ENCODE data around the gene PFDN4.
"Not testable (repeated sequence)": the region's sequence is repeated elsewhere in the genome, so short reads cannot be mapped to it uniquely, and the experiment has no call there.

Gene PFDN4

DNA sequence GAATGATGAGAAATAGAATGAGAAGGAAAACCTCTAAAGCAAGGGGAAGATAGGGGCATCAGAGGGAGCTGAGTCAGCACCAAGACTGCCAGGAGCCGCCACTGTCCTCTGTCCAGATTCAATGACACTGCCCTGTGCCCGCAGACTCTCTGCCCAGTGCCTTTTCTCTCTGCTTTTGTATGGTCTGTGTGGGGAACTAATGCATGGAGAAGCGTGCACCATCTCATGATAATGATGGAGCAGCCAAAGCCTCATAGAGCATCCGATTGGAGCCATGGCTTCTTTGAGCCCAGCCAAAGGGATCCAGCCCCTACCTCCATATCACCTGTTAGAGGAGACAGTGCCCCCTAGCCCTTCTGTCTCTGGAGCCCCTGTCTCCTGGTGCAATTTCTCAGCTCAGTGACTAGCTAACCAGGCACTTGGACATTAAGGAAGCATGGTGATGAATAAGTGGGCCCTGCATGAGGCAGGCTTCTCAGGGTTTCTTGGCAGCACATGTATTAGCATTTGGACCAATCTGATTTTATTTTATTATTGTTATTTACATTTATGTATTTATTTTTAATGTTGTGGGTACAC is 6.5 kb upstream of the PFDN4 start:
- no peak for DNase-seq

DNA sequence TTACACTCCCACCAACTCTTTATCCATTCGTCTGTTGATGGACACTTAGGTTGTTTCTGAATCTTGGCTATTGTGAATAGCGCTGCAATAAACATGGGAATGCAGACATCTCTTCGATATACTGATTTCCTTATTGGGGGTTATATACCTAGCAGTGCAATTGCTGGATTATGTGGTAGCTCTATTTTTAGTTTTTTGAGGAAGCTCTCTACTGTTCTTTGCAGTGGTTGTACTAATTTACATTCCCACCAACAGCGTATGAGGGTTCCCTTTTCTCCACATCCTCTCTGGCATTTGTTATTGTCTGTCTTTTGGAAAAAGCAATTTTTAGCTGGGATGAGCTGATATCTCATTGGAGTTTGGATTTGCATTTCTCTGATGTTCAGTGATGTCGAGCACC is 4.6 kb upstream of the PFDN4 start:
- DNase-seq, result no peak

DNA sequence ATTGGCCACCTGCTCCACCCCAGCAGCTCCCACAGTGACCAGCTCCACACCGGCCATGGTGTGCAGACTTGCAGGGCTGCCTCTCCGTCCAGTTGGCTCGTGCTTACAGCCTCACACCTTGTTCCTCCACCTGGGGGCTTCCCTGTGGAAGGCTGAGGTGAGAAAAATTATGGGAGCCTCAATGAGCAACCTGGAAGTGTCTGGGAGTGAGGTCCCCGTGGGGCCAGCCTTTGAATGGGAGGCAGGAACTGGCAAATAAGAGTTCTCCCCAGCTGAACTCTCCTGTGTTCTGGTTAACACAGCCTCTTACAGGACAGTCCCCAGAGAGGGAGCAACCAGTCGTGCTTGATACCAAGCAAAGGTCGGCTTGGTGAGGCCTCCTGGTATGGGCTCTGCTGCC is 3.8 kb upstream of the PFDN4 start:
- no peak for DNase-seq

DNA sequence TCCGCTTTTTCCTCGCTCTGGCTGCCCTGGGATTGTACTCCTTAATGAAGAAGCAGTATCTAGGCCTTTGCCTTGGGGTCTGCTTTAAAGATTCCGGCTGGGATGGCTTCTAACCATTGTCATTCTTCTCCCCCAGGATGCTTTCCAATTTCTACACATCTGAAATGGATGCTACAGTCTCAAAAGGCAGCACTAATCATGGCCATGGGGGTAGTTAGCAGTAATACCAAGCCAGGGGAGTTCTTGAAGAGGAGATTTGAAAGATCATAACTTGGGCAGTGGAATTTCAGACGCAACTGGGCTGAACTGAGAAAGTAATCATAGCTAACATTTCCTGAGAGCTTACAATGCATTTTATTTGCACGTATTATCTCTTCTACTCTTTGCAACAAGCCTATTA is 3.4 kb upstream of the PFDN4 start:
- DNase-seq, result no peak

DNA sequence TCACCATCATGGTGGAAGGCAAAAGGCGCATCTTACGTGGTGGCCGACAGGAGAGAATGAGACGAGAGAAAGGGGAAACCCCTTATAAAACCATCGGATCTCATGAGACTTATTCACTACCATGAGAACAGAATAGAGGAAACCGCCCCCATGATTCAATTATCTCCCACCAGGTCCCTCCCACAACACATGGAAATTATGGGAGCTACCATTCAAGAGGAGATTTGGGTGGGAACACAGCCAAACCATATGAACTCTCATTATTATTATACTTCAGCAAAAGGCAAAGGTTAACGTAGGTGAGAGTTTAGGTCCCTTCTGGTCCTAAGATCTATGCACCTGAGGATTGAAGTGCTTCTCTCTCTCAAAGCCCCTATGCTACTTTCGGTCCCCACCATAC is 2.4 kb upstream of the PFDN4 start:
- DNase-seq, result no peak

DNA sequence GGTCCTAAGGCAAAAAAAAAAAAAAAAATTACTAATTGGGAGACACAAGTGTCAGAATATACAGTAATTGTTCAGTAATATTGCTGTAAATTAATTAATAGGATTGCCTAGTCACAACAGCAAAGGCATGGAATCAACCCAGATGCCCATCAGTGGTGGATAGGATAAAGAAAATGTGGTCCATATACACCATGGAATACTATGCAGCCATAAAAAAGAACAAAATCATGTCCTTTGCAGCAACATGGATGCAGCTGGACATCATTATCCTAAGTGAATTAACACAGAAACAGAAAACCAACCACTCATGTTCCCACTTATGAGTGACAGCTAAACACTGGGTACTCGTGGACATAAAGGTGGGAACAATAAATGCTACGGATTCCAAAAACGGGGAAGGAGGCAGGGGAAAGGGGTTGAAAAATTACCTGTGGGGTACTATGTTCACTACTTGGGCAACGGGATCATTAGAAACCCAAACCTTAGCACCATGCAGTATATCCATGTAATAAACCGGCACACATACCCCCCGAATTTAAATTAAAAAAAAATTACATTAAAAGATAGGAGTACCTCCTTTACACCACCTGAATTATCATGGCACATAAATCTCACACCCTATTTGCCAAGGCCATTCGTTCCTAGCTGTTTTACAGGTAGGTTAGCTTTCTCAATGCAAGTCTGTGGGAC is 689 bp upstream of the PFDN4 start:
- DNase-seq, result no peak

DNA sequence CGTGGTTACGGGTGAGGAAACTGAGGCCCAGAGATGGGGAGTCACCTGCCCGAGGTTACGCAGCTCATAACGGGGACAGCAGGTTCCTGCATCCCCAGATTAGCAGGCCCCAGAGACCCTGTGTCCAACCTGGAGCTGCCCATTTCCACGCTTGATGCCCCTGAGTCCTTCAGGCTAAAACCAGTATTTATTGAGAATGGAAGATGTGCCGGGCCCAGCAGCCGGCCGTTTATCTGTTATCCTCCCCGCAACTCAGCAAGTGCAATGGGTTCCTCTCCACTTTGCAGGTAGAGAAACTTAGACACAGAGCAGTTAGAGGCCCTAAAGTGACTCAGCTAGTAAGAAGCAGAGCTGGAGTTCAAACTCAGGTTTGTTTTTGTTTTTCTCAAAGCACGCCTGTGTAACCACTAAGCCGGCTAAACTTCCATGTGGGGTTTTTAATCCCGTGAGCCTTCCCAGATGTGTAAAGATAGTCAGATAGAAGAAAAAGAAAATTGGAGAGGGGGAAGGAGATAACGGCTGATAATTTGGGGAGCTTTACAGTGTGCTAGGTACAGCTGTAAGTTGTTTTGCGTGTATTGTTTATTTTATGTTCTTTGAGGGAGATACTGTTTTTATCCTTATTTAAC is 775 bp downstream of the PFDN4 start:
- DNase-seq, result no peak

DNA sequence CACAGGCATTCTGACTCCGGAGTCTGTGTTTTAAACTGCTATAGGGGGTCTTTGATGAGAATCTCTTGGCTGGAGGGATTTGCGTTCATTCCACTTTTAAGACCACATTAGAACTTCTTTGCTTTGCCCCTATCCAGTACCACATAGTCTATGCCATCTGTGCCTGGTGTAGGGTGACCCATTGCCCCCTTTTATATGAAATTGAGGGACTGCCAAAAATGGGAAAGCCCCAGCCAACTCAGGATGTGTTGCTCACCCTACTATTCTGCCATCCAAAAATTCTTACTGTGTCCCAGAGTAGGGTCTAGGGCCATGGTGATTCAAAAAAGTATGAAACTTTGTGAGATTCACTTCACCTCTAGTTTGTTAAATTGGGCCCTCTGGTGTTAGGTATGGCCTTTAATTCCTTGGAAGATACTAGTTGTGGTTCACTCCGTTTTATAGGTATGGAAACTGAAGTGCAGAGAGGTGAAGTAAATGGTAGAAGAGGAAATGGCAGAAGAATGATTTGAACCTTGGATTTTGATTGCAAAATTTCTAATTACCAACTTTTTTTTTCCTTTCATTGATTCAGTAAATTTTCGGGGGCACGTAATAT is 1.4 kb downstream of the PFDN4 start:
- no peak for DNase-seq

DNA sequence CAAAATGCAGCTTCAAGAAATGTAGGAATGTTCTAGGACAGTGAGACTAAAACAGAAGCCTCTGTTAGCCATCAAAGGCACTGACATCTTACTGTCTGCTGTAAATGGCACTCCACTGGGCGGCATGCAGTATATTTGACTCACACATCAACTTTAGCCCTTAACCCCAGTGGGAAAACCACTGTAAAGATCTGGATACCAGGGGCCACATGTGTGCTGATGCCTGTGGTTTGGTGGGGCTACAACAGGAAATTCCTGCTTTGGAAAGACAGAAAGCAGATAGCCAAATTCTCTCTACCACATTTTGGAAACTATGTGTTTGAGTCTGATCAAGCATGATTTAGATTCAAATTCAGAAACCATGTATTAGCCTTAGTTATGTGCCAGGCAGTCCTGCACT is 4.3 kb downstream of the PFDN4 start:
- no peak for DNase-seq

DNA sequence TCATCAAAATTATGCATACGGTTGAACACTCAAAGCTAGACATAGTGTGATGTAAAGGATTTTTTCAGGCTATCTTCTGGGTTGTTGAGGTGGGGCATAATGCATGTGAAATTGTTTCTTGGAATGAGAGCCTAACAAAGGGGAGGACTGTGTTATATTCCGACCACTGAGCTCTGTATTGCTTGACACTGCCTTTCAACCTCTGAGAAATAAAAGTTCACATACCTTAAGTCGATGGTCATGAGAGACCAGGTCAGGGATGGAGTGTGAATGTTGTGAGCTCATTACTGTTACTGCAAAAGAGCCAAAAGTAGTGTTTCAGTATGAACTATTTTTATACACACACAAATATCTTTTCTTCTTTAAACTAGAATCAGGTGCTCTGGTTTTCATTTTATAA is 5.0 kb downstream of the PFDN4 start:
- DNase-seq, result no peak

DNA sequence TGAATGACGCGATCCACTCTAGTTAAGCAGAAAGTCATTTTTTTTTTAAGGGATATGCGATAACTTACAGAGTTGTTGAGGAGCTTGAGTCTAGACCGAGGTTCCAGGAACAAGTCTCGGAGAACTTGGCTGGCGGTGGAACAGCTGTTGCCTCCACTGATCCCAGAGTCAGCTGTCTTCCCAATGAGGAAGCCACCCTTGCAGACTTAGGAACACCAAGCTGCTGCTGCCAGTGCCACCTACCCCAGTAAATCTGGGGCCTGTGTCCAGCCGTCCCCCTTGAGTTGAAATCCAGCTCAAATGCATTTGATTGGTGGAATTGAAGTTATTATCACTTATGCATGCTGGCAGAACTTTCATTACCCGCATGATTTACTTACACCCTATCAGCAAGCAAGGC is 6.7 kb downstream of the PFDN4 start:
- no peak for DNase-seq

DNA sequence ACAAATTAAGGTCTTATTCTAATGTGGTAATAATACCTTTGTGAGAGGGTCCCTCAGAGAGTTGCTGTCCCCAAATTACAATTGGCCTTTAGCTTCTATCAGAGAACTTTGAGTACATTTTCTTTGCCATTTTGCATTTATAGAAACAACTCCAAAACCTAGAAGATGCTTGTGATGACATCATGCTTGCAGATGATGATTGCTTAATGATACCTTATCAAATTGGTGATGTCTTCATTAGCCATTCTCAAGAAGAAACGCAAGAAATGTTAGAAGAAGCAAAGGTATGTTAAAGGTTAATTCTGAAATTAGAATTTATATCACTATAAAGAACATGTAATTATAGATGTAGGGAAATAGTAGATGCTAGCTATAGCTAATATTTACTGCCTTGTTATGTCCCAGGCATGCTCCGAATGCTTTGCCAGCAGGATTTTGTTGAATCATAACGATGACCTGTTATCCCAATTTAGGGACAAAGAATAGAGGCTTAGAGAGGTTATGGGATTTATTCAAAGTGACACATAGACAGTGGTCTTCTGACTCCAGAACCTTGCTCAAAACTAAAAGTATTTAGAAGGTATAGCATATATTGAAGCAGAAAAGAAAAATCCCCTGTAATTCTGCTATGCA is 7.4 kb downstream of the PFDN4 start:
- DNase-seq, result no peak

DNA sequence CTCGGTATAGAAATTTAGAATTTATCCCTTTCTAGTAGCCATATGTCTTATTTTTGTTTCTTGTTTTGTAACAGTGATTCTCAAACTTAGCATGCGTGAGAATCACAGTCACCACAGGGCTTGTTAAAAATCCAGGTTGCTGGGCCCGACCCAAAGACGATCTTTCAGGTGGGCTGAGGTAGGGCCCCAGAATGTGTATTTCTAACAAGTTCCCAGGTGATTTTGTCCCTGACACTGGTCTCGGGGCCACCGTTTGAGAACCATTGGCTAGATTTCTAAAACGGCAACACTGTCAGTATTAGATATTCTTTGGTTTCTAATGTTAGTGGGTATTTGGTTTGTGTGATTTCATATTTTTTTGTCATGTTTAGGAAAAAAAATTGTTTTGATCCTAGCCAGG is 9.9 kb downstream of the PFDN4 start:
- DNase-seq, result no peak

DNA sequence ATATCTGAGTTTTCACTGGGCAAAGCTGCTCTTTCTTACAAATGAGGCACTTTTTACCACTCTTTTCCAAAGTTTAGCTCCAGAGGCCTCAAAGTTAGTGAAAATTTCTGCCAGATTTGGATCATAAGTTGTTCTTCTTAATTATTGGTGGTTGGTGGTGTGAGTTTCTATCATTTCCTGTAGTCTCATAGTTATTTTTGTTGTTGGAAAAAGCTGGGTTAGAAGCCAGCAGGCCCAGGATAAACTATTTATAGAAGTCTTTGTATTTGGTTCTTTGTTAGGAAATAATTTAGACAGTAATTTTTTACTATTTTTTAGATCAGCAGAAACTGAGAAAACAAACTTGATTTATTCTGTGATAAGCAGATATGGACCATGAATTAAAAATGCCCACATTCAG is 10.6 kb downstream of the PFDN4 start:
- no peak for DNase-seq

DNA sequence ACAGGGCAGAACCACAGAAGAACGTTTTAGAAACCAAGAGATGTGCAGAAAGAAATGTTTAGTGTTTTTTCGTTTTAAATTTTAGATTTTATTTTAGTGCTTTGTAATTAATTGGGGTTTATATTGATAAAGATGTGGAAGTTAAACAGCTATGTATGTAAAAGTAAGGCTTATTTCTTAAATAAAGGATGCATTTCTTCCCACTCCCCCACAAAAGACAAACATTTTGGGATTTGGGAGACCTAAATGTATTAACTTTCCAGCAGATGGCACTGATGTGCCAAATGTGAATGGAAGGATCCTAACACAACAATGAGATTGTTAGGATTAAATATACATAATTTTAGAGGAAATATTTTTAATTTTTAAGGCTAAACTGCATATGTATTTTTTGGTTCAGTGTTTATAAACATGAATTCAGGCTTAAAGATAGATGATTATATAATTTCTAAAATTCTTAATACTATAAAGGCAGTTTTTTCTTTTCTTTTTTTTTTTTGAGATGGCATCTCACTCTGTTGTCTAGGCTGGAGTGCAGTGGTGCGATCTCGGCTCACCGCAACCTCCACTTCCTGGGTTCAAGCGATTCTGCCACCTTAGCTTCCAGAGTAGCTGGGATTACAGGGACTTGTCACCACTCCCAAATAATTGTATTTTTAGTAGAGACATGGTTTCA is 12.0 kb downstream of the PFDN4 start:
- DNase-seq, result no peak

DNA sequence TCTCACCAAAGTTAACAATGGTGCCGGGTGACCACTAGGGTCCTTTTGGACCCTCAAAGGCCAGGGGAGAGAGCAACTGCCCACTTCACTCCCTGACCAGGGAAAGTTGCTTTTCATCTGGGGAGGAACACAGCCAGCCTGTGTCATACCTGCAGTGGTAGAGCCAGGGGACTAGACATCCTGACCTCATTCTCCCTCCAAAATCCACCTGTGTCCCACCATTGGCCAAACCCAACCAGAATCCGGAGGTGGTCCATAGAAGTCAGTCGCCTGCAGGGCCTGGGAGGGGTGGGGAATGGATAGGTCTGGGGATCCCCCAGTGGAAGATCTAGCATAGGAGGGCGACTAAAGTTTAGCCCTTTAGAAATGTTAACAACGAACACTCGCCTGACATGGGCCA is 12.8 kb downstream of the PFDN4 start:
- DNase-seq, result no peak

DNA sequence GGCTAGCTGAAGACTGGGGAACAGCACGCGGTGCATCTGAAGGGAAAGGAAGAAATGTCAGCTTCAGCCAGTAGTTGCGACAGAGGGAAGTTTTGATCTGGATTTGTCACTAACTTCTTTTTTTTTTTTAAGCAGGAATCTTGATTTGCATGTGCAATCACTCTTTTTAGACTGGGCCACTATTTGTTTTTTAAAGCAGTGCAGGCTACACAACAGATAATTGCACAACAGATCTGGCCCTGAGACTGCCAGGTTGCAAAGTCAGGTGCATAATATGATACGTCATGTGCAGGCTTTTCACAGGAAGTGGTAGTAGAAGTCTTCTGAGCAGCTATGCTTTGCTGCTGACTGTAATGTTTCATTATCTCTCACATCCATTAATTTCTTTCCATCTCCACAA is 13.5 kb downstream of the PFDN4 start:
- DNase-seq, result no peak

DNA sequence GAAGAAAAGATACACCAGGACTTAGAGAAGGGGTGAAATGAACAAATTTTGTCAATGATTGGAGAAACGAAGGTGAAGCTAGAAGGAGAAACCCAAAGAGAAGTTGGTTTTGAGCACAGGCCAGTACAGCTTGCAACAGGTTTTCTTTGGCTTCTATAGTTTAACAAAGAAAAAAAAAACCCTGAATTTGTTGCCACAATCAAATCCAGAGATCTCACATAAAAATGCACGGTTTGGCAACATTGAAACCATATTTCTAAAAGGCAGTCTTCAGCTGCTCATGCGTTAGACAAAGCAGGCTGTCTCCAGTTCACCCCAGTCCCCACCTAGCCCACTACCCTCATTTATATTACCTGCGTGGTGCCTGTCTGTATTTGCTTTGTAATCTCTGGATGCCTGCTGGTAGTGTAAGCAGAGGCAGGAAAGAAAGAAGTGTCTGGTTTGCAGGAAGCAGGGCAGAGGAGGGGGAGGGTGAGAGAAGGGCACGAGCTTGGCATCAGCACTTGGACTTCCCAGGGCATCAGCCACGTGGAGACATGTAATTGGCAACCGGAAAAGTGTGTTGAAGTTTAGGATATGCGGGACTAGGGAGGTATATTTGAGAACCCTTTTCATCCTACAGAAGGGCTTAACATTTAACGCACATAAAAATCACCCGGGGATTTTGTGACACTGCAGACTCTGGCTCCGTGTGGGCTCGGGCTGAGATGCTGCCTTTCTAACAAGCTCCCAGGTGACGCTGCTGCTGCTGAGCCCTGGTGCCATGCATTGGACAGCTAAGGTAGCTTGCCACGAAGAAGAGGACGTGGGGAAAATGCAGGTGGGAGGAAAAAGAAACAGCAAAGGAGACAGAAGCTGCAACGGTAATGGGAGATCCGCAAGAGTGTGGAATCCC is 14.4 kb downstream of the PFDN4 start:
- no peak for DNase-seq

DNA sequence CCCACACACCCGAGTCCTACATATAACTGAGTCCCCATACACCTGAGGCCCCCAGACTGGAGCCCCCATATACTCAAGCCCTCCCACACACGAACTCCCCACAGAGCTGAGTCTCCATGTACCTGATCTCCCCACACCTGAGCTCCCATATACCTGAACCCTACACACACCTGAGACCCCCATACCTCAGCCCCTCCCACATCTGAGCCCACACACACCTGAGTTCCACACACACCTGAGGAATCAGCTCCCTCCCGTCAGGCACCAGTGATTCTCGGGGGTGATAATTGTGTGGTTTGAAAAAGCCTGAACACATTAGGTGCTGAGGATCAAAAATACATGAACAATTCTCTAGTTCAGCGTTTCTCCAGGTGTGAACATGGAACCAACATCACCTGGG is 15.4 kb downstream of the PFDN4 start:
- no peak for DNase-seq

DNA sequence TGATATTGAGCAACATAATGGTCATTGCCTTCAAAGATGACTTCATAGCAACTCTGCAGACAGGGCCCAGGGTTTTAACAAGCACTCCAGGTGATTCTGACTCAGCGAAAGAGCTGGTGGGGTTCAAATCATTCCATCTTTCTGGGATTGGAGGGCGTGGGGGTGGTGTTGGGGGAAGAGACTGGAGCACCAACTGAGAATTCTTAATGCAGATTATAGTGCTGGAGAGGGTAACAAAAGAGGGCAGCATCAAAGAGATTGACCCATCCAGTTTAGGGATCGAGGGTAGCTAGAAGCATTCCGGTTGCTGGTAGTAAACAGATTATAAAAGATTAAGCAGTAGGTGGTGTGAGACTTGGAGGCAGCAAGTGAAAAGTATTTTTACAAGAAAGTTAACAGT is 15.9 kb downstream of the PFDN4 start:
- no peak for DNase-seq

DNA sequence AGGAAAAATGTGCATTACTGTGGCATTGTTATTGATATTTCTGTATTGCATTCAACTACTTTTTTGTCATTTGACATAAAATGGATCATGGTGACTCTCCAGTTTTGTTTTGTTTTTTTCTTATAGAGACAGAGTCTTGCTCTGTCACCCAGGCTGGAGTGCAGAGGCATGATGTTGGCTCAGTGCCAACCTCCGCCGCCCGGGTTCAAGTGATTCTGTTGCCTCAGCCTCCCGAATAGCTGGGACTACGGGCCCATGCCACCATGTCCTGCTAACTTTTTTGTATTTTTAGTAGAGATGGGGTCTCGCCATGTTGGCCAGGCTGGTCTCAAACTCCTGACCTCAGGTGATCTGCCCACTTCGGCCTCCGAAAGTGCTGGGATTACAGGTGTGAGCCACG is 16.8 kb downstream of the PFDN4 start:
- not testable (repeated sequence) for DNase-seq

DNA sequence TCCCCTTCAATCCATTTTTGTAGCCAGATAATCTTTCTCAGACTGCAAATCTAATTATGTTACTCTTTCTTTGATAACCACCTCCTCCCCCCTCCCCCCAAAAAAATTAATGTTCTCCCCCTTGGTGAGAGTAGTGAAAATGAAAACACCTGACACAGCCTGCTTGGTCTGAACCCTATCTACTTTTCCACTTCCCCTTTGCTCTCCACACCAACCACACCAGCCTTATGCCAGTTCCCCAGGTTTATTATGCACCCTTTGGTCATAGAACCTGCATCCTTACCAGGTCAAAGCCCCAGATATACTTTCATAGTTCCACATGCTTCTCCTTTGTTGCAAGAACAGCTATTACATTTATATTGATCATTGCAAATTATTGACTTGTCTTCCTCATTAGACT is 19.4 kb downstream of the PFDN4 start:
- DNase-seq, result no peak
